Epithelial cell of proximal tubule (primary cell): ENCODE data around the gene NDRG2. TPM values are rescaled to one million over a fixed set of nuclear protein-coding genes. Genes with fewer than 3 reads are reported as not detected.

ENCODE experiments used
- DNase-seq: peaks from one replicate; pipeline ENCODE4 v3.0.0-alpha.2; 2011; ENCODE audit warnings: low read depth
- H3K4me3 ChIP-seq: 2 replicates; pipeline ENCODE4 v1.5.1; 2011; ENCODE audit warnings: low read depth, mild to moderate bottlenecking, low read length
- total RNA-seq: library from RNA; depleted of rRNA; stranded (reverse); fragments of >200 nt; gene quantifications from 2 replicates; pipeline ENCODE4 v1.2.3, GENCODE V29; 2015
- TF ChIP-seq, protein P1 (sequence below): conservative IDR thresholded peaks from 2 replicates; pipeline ENCODE4 v1.5.1; 2012; ENCODE audit warnings: low read depth, mild to moderate bottlenecking, low read length

NDRG2 gene
- 6.7 and 16.0 TPM in 2 replicates for total RNA-seq

DNA sequence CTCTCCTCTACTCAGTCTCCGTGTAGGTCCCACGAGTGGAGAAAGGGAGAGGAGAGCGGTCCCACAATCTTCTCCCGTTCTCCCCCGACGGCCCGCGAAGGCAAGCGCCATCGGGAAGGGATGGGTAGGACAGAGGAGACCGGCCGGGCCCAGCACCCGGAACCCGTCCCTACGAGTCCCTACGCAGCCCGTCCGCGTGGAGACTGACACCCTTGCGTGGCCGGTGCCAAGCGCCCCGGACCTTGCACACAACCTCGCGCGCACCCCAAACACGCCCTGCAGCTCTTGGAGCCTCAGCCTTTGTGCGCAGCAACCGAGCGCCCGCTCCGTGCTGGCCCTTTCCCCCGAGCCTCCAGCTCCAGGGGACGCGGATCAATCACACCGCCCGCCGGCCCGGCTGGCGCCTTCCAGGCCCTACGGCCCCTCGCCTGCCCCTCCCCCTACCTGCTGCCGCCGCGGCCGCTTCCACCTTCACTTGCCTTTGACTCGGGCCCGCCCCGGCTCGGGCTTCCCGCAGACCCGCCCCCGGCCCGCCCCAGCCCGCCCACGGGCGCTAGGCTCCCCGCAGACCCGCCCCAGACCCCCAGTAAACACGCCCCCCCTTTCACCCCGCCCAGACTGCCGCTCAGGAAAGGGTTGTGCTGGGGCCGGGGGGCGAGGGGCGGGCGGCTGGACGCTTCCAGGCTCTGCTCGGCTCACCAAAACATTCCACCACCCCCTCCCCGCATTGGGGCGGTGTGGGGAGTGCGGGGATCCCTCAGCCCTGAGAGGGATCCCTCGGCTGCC is at the start of gene NDRG2:
NDRG2 (minus strand) TSS at position 477 of the 786 bp plus-strand sequence. CDS start 1,746 bp downstream, outside the sequence.
- TF ChIP-seq, protein P1, sequence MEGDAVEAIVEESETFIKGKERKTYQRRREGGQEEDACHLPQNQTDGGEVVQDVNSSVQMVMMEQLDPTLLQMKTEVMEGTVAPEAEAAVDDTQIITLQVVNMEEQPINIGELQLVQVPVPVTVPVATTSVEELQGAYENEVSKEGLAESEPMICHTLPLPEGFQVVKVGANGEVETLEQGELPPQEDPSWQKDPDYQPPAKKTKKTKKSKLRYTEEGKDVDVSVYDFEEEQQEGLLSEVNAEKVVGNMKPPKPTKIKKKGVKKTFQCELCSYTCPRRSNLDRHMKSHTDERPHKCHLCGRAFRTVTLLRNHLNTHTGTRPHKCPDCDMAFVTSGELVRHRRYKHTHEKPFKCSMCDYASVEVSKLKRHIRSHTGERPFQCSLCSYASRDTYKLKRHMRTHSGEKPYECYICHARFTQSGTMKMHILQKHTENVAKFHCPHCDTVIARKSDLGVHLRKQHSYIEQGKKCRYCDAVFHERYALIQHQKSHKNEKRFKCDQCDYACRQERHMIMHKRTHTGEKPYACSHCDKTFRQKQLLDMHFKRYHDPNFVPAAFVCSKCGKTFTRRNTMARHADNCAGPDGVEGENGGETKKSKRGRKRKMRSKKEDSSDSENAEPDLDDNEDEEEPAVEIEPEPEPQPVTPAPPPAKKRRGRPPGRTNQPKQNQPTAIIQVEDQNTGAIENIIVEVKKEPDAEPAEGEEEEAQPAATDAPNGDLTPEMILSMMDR, result no peak
- peak within 1 kb of the TSS; percentile 51 for H3K4me3 ChIP-seq
- no peak for DNase-seq

DNA sequence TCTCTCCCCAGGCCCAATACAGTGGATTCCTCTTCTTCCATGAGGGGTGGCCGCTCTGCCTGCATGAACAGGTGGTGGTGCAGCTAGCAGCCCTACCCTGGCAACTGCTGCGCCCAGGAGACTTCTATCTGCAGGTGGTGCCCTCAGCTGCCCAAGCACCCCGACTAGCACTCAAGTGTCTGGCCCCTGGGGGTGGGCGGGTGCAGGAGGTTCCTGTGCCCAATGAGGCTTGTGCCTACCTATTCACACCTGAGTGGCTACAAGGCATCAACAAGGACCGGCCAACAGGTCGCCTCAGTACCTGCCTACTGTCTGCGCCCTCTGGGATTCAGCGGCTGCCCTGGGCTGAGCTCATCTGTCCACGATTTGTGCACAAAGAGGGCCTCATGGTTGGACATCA is 49.1 kb upstream of the NDRG2 start:
- no peak overlapping the region for H3K4me3 ChIP-seq
- TF ChIP-seq, protein P1, result no peak
- no peak for DNase-seq

DNA sequence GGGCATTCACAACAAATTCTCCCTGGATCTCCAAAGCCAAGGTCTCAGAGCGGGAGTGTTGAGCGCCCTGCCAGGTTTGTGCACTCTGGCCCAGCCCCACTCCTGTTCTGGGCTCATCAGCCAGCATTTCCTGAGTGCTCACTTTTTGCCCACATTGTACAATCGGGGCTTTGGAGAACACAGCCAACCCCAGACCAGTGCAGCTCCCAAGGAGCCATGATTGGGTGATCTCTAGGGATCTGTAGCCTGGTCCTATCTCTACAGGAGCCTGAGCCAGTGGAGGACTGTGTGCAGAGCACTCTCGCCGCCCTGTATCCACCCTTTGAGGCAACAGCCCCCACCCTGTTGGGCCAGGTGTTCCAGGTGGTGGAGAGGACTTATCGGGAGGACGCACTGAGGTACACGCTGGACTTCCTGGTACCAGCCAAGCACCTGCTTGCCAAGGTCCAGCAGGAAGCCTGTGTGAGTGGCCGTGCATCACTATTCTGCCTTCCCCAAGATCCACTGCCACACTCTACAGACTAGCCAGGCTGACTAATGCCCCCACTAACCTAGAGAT is 48.0 kb upstream of the NDRG2 start:
- no peak for DNase-seq
- H3K4me3 ChIP-seq, result no peak overlapping the region
- TF ChIP-seq, protein P1, result no peak

DNA sequence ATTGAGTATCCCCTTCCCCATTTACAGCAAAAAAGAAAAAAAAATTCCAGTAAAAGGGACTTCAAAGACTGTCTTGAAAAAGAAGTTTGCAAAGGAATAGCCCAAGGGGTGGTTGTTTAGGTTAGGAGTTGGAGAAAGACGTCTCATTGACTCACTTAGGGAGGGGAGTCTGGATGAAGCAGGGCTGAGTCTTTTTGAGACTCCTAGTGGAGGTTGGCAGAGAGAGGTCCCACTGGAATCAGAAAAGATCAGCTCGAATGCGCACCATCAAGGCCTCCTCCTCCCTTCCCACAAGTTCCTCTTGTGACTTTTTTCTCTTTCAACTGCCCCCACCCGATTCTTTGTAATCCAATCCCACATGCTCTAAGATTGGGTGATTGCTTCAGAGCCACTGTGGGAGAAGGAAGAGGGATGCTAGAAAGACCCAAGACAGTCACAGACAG is 47.2 kb upstream of the NDRG2 start:
- H3K4me3 ChIP-seq, result peak overlapping the region; percentile 76
- no peak for DNase-seq
- TF ChIP-seq, protein P1, result no peak

DNA sequence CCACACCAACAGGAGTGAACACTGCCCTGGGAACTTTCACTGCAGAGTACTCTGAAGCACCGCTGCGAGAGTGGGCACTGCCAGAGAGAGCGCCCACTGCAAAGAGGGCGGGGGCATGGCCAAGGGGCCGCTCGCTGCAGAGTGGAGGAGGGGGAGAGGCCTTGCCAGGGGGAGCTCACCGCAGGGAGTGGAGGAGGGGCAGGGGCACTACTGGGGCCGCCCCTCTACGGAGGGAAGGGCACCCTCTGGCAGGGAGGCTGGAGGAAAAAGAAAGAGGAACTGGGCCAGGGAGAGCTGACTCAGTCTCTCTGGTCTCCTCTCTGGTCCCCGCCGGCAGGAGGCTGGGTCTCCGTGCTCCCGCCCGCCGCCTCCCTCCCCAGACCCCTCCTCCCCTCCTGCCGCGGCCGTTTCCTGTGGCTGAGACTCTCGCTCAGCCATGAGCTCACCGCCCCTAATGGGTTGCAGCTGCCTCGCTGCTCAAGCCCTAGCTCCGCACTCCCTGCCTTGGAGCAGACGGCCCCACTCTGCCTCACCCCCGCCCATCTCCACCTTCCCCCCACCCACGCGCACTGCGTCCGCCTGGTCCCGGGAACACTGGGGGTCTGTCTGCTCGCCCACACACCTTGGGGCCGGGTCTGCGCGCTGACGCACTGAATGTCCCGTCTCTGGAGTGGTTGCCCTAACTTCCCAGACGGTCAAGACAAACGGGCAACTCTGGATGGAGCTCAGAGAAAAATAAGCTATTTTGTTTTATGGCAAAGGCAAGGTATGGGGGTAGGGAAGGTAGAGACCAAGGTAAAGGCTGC is 46.6 kb upstream of the NDRG2 start:
- TF ChIP-seq, protein P1, result no peak
- peak overlapping the region; percentile 76 for H3K4me3 ChIP-seq
- DNase-seq, result no peak

DNA sequence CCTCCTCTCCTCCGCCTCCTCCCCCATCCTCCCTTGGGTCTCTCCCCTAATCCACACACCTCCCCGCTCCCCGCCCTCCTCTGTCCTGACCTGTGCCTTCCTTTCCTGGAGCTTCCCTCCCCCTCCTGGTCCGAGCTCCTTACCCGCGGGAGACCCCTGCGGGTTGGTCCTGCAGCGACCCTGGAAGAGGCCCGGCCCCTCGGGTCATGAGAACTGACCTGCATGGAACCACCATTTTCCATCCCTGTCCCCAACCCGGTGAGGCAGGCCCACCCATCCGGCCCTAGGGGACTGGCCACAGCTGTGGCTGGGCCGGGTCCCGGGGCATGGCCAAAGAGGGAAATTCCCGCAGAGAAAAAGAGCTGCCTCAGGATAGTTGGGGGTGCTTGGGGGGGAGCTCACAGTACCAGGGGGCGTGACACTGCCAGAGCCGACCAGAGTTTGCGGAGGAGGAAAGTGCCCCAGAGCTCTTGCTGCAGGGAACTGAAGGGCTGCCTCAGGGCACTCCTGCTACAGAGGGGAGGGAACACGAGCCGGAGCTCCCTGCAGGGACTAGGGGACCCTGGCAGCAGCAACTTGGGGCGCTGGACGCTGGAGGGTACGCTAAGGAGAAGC is 45.9 kb upstream of the NDRG2 start:
- TF ChIP-seq, protein P1, result no peak
- peak overlapping the region; percentile 76 for H3K4me3 ChIP-seq
- no peak for DNase-seq
